GM15510 (cell line): ENCODE results near the gene FER.

Experiments used
- POLR2A ChIP-seq: IDR thresholded peaks from 3 replicates; pipeline ENCODE4 v1.6.1; 2011; ENCODE audit warnings: borderline replicate concordance; ENCODE audit not compliant: insufficient read length; ENCODE audit errors: extremely low read depth

FER gene

GRCh38 chr5:109161914-109162683 is 414.4 kb downstream of the FER start:
- TF ChIP-seq POLR2A, result no peak

- TF ChIP-seq POLR2A, result no peak
These were observed 415.6 kb downstream of the FER start for GRCh38 chr5:109163336-109163735.

- no peak for TF ChIP-seq POLR2A
These were observed 416.3 kb downstream of the FER start for GRCh38 chr5:109164001-109164400.

GRCh38 chr5:109167586-109167985 is 419.9 kb downstream of the FER start:
- TF ChIP-seq POLR2A, result no peak

GRCh38 chr5:109168151-109168550 is 420.5 kb downstream of the FER start:
- TF ChIP-seq POLR2A, result no peak

GRCh38 chr5:109170629-109171350 is 423.1 kb downstream of the FER start:
- no peak for TF ChIP-seq POLR2A

- TF ChIP-seq POLR2A, result no peak
These were observed 425.5 kb downstream of the FER start for GRCh38 chr5:109173036-109173794.

GRCh38 chr5:109177227-109177626 is 429.5 kb downstream of the FER start:
- TF ChIP-seq POLR2A, result no peak

GRCh38 chr5:109177782-109178181 is 430.1 kb downstream of the FER start:
- TF ChIP-seq POLR2A, result no peak

GRCh38 chr5:109180668-109181067 is 433.0 kb downstream of the FER start:
- no peak for TF ChIP-seq POLR2A

- TF ChIP-seq POLR2A, result no peak
These were observed 439.1 kb downstream of the FER start for GRCh38 chr5:109186759-109187158.

GRCh38 chr5:109191153-109191558 is 443.5 kb downstream of the FER start:
- TF ChIP-seq POLR2A, result no peak

- no peak for TF ChIP-seq POLR2A
These were observed 444.3 kb downstream of the FER start for GRCh38 chr5:109192027-109192426.

- no peak for TF ChIP-seq POLR2A
These were observed 445.0 kb downstream of the FER start for GRCh38 chr5:109192555-109193281.

GRCh38 chr5:109195667-109196066 is 448.0 kb downstream of the FER start:
- TF ChIP-seq POLR2A, result no peak
